NCI-H510A treated with DMSO at 0.1 percent for 48 hours (cell line): ENCODE data around the gene KRT36.

Experiments
- DNase-seq: peaks from one replicate; lab custom pipeline; 2025; lab: John Stamatoyannopoulos, UW

KRT36 gene

GRCh38 chr17:41476866-41477815 is 12.6 kb downstream of the KRT36 start:
- no peak for DNase-seq

GRCh38 chr17:41475421-41475820 is 14.3 kb downstream of the KRT36 start:
- no peak for DNase-seq

GRCh38 chr17:41474863-41475262 is 14.8 kb downstream of the KRT36 start:
- DNase-seq, result no peak

GRCh38 chr17:41468346-41468745 is 21.4 kb downstream of the KRT36 start:
- DNase-seq, result no peak

- DNase-seq, result no peak
Measured at GRCh38 chr17:41467561-41467960, 22.1 kb downstream of the KRT36 start.

- DNase-seq, result no peak
Measured at GRCh38 chr17:41466988-41467387, 22.7 kb downstream of the KRT36 start, which contains the start of gene KRT32. Gene KRT32 (minus strand): TSS chr17:41467386. CDS start chr17:41467325, 61 bp downstream.

- no peak for DNase-seq
Measured at GRCh38 chr17:41464682-41465081, 25.0 kb downstream of the KRT36 start.

- DNase-seq, result no peak
Measured at GRCh38 chr17:41464173-41464572, 25.5 kb downstream of the KRT36 start.

- no peak for DNase-seq
Measured at GRCh38 chr17:41463746-41464145, 26.0 kb downstream of the KRT36 start.

GRCh38 chr17:41462705-41463104 is 27.0 kb downstream of the KRT36 start:
- DNase-seq, result no peak

- no peak for DNase-seq
Measured at GRCh38 chr17:41457676-41458075, 32.0 kb downstream of the KRT36 start.

- DNase-seq, result no peak
Measured at GRCh38 chr17:41456204-41456603, 33.5 kb downstream of the KRT36 start.

GRCh38 chr17:41455236-41455635 is 34.5 kb downstream of the KRT36 start:
- no peak for DNase-seq

GRCh38 chr17:41453066-41453465 is 36.6 kb downstream of the KRT36 start:
- no peak for DNase-seq

- DNase-seq, result no peak
Measured at GRCh38 chr17:41452281-41452680, 37.4 kb downstream of the KRT36 start.

GRCh38 chr17:41451154-41451728 is 38.5 kb downstream of the KRT36 start:
- DNase-seq, result no peak

- DNase-seq, result no peak
Measured at GRCh38 chr17:41449008-41449407, 40.7 kb downstream of the KRT36 start.

GRCh38 chr17:41448506-41448905 is 41.2 kb downstream of the KRT36 start:
- no peak for DNase-seq

- DNase-seq, result no peak
Measured at GRCh38 chr17:41446806-41447205, 42.9 kb downstream of the KRT36 start.

- DNase-seq, result no peak
Measured at GRCh38 chr17:41444640-41445039, 45.1 kb downstream of the KRT36 start.

- DNase-seq, result no peak
Measured at GRCh38 chr17:41444186-41444585, 45.5 kb downstream of the KRT36 start.

GRCh38 chr17:41442739-41443138 is 47.0 kb downstream of the KRT36 start:
- DNase-seq, result no peak

- no peak for DNase-seq
Measured at GRCh38 chr17:41440531-41441033, 49.1 kb downstream of the KRT36 start, which contains the start of gene KRT38. Gene KRT38 (minus strand): TSS chr17:41440983. CDS start chr17:41440921, 62 bp downstream.
